ENCODE results near the gene ARHGAP33.
"Not testable (repeated sequence)": the region's sequence is repeated elsewhere in the genome, so short reads cannot be mapped to it uniquely, and the experiment has no call there.

Gene ARHGAP33

DNA sequence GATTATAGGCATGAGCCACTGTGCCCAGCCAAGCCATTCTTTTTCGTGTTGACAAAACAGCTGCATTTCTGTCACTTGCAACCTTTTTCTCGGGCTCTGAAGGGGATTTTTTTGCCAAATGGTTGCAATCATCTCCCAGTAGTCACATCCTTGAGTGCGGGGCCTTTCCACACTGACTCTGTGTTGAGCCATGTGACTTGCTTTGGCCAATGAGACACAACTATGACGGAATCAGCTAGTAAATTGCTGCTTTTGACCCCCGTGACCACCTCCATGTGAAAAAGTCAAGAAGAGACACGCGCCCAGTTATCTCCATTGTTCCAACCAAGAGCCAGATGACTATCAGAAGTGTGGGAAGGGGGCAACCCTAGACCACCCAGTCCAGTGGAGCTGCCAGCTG lies 58.6 kb downstream of the ARHGAP33 start:
- DNase-seq (ENCODE audit: low spot score) = no peak

DNA sequence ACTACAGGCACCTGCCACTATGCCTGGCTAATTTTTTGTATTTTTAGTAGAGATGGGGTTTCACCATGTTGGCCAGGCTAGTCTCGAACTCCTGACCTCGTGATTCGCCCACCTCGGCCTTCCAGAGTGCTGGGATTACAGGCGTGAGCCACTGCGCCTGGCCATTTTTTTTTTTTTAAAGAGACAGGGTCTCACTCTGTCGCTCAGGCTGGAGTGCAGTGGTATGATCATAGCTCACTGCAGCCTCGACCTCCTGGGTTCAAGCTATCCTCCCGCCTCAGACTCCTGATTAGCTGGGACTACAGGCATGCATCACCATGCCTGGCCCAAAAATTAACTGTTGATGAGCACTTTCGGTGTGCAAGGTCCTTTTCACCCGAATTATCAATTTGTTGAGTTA lies 60.7 kb downstream of the ARHGAP33 start:
- not testable (repeated sequence) for DNase-seq (ENCODE audit: low spot score)

Data from activated CD4-positive, alpha-beta T cell treated with anti-CD3 and anti-CD28 coated beads, Interleukin-2, Interleukin-4, amounts not matched to agents 100 ng/mL and 50 ng/mL, durations not matched to agents 16 hours and 8 hours (primary cell).